Uterus (tissue), 2 donors: Measurements from ENCODE around the gene KLK11.

Source experiments
- CTCF ChIP-seq, 4 experiments: fragments of 200-600 bp in 2 of 4; fragments of 450-650 bp in 2 of 4; sonication (generic) in 2 of 4; IDR thresholded peaks; one replicate each; pipeline ENCODE4 v1.5.1; 2016 to 2019; ENCODE audit warnings: antibody characterized with exemption in 4 of 4, mild to moderate bottlenecking in 2 of 4, moderate library complexity in 1 of 4
- POLR2A ChIP-seq, 2 donors: fragments of 450-650 bp; IDR thresholded peaks; one replicate each; pipeline ENCODE4 v1.6.1; 2016; ENCODE audit warnings: antibody characterized with exemption in 2 of 2, mild to moderate bottlenecking in 1 of 2, moderate library complexity in 1 of 2

DNA sequence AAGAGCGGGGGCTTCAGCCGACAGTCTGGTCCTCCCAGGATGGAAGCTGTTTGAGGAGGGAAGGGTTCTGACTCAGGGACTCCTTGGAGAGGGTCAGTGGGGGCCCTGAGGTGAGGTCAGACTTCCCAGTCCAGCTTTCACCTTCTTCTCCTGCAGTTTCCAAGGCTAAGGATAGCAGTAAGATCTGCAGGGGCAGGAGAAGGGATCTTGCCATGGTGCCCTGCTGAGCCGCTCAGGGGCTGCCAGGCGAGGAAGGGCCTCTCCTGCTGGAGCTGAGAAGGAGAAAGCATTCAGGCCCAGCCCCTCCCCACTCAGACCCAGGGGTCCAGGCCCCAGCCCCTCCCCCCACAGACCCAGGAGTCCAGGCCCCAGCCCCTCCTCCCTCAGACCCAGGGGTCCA, 44.2 kb downstream of the KLK11 start:
- TF ChIP-seq CTCF (IDR thresholded peaks at IDR 0.05) (no peak), POLR2A (IDR thresholded peaks at IDR 0.05) (no peak)
